Activated gamma-delta T cell treated with Interleukin-2 at 50 U/mL for 16 hours (primary cell): ENCODE data around the gene FOSB.

Experiments used
- DNase-seq: peaks from one replicate; pipeline ENCODE4 v3.0.0-alpha.2; 2020

The FOSB gene

GRCh38 chr19:45485305-45486077 lies 17.7 kb downstream of the FOSB start:
- DNase-seq = peak; percentile 98

- no peak for DNase-seq
Observed at GRCh38 chr19:45488708-45489107, 20.9 kb downstream of the FOSB start.

GRCh38 chr19:45489216-45489855 lies 21.5 kb downstream of the FOSB start:
- DNase-seq = no peak

- no peak for DNase-seq
Observed at GRCh38 chr19:45492137-45492626, 24.4 kb downstream of the FOSB start.

- DNase-seq = no peak
Observed at GRCh38 chr19:45492627-45493470, 25.1 kb downstream of the FOSB start.

GRCh38 chr19:45494261-45494916 lies 26.6 kb downstream of the FOSB start:
- DNase-seq = no peak

- no peak for DNase-seq
Observed at GRCh38 chr19:45495178-45495577, 27.4 kb downstream of the FOSB start.

- no peak for DNase-seq
Observed at GRCh38 chr19:45496349-45496953, 28.7 kb downstream of the FOSB start.

GRCh38 chr19:45497791-45498190 lies 30.0 kb downstream of the FOSB start:
- DNase-seq = no peak

- DNase-seq = peak; percentile 69
Observed at GRCh38 chr19:45498411-45499195, 30.8 kb downstream of the FOSB start, which contains the start of gene PPM1N. TSS of gene PPM1N (plus strand) at chr19:45498443. CDS start at chr19:45498473, 30 bp downstream.

GRCh38 chr19:45499196-45500180 lies 31.7 kb downstream of the FOSB start:
- DNase-seq = peak; percentile 46

GRCh38 chr19:45500918-45501729 lies 33.3 kb downstream of the FOSB start:
- DNase-seq = no peak

GRCh38 chr19:45501730-45502014 lies 33.9 kb downstream of the FOSB start:
- DNase-seq = no peak

GRCh38 chr19:45502111-45502510 lies 34.3 kb downstream of the FOSB start:
- no peak for DNase-seq

GRCh38 chr19:45503909-45504308 lies 36.1 kb downstream of the FOSB start:
- DNase-seq = no peak

GRCh38 chr19:45505151-45505995 lies 37.6 kb downstream of the FOSB start:
- no peak for DNase-seq

GRCh38 chr19:45505996-45506245 lies 38.1 kb downstream of the FOSB start:
- DNase-seq = no peak

GRCh38 chr19:45506246-45506988 lies 38.6 kb downstream of the FOSB start:
- peak; percentile 98 for DNase-seq
